GM23338 (cell line): ENCODE data around the gene ETV5.

Experiments used
- CREB1 ChIP-seq: fragments of 250-450 bp; sonication (Bioruptor Pico); IDR thresholded peaks from 2 replicates; pipeline ENCODE4 v1.5.0; 2020; ENCODE audit warnings: low read depth, mild to moderate bottlenecking, moderate library complexity
- EZH2 ChIP-seq: fragments of 200-600 bp; sonication (generic); IDR thresholded peaks from one replicate; pipeline ENCODE4 v1.8.0; 2017; ENCODE audit warnings: antibody characterized with exemption, mild to moderate bottlenecking, low read depth; ENCODE audit not compliant: unreplicated experiment
- EZH2phosphoT487 ChIP-seq: fragments of 200-600 bp; sonication (generic); IDR thresholded peaks from one replicate; pipeline ENCODE4 v1.8.1; 2018; ENCODE audit warnings: antibody characterized with exemption; ENCODE audit not compliant: unreplicated experiment
- NANOG ChIP-seq: IDR thresholded peaks from 2 replicates; pipeline ENCODE4 v1.6.1; 2016; ENCODE audit warnings: antibody characterized with exemption, borderline replicate concordance
- POLR2AphosphoS5 ChIP-seq: IDR thresholded peaks from 2 replicates; pipeline ENCODE4 v1.6.1; 2016; ENCODE audit warnings: antibody characterized with exemption, low read depth
- TF ChIP-seq, protein P1 (sequence below), 2 experiments: fragments of 200-600 bp in 1 of 2; sonication (generic) in 1 of 2; conservative IDR thresholded peaks; 2 replicates each; pipeline versions ENCODE4 v1.5.1 to v1.6.1; 2016 to 2017; ENCODE audit warnings: antibody characterized with exemption in 2 of 2, low read depth in 2 of 2, mild to moderate bottlenecking in 2 of 2, moderate library complexity in 1 of 2
- TF ChIP-seq, protein P2 (sequence below): IDR thresholded peaks from 2 replicates; pipeline ENCODE4 v1.6.1; 2016; ENCODE audit warnings: antibody characterized with exemption
- TF ChIP-seq, protein P3 (sequence below): IDR thresholded peaks from one replicate; pipeline ENCODE4 v1.6.1; 2018; ENCODE audit warnings: antibody characterized with exemption; ENCODE audit not compliant: unreplicated experiment

DNA sequence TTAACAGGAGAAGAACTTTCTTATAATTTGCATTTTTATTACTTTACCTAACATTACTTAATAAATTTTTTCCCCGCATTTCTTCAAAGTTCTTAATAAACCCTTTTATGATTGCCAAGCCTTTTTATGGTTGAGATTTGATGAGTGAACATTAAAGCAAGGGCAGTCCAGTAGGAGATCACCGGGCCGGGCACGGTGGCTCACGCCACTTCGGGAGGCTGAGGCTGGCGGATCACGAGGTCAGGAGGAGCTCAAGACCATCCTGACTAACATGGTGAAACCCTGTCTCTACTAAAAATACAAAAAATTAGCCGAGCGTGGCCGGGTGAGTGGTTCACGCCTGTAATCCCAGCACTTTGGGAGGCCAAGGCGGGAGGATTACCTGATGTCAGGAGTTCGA, 109.7 kb downstream of the ETV5 start:
- TF ChIP-seq, protein P1, sequence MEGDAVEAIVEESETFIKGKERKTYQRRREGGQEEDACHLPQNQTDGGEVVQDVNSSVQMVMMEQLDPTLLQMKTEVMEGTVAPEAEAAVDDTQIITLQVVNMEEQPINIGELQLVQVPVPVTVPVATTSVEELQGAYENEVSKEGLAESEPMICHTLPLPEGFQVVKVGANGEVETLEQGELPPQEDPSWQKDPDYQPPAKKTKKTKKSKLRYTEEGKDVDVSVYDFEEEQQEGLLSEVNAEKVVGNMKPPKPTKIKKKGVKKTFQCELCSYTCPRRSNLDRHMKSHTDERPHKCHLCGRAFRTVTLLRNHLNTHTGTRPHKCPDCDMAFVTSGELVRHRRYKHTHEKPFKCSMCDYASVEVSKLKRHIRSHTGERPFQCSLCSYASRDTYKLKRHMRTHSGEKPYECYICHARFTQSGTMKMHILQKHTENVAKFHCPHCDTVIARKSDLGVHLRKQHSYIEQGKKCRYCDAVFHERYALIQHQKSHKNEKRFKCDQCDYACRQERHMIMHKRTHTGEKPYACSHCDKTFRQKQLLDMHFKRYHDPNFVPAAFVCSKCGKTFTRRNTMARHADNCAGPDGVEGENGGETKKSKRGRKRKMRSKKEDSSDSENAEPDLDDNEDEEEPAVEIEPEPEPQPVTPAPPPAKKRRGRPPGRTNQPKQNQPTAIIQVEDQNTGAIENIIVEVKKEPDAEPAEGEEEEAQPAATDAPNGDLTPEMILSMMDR (conservative IDR thresholded peaks at IDR 0.05; ENCODE audit: low read depth in 2 of 2), result no peak
- no peak for TF ChIP-seq EZH2
- no peak for TF ChIP-seq NANOG
- TF ChIP-seq POLR2AphosphoS5, result no peak
- no peak for TF ChIP-seq CREB1
- TF ChIP-seq, protein P2, sequence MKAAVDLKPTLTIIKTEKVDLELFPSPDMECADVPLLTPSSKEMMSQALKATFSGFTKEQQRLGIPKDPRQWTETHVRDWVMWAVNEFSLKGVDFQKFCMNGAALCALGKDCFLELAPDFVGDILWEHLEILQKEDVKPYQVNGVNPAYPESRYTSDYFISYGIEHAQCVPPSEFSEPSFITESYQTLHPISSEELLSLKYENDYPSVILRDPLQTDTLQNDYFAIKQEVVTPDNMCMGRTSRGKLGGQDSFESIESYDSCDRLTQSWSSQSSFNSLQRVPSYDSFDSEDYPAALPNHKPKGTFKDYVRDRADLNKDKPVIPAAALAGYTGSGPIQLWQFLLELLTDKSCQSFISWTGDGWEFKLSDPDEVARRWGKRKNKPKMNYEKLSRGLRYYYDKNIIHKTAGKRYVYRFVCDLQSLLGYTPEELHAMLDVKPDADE, result no peak
- TF ChIP-seq, protein P3, sequence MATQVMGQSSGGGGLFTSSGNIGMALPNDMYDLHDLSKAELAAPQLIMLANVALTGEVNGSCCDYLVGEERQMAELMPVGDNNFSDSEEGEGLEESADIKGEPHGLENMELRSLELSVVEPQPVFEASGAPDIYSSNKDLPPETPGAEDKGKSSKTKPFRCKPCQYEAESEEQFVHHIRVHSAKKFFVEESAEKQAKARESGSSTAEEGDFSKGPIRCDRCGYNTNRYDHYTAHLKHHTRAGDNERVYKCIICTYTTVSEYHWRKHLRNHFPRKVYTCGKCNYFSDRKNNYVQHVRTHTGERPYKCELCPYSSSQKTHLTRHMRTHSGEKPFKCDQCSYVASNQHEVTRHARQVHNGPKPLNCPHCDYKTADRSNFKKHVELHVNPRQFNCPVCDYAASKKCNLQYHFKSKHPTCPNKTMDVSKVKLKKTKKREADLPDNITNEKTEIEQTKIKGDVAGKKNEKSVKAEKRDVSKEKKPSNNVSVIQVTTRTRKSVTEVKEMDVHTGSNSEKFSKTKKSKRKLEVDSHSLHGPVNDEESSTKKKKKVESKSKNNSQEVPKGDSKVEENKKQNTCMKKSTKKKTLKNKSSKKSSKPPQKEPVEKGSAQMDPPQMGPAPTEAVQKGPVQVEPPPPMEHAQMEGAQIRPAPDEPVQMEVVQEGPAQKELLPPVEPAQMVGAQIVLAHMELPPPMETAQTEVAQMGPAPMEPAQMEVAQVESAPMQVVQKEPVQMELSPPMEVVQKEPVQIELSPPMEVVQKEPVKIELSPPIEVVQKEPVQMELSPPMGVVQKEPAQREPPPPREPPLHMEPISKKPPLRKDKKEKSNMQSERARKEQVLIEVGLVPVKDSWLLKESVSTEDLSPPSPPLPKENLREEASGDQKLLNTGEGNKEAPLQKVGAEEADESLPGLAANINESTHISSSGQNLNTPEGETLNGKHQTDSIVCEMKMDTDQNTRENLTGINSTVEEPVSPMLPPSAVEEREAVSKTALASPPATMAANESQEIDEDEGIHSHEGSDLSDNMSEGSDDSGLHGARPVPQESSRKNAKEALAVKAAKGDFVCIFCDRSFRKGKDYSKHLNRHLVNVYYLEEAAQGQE, result no peak
- TF ChIP-seq EZH2phosphoT487, result no peak
